Activated T-cell treated with anti-CD3 and anti-CD28 coated beads, Interleukin-2, amount 50 U/mL, for 4 hours (primary cell): Measurements from ENCODE around the gene ZNF559. TPM values are rescaled to one million over a fixed set of nuclear protein-coding genes. Genes with fewer than 3 reads are reported as not detected.

Source experiments
- total RNA-seq, 3 donors: library from RNA; stranded (reverse); gene quantifications; one replicate each; pipeline ENCODE4 v1.2.1, GENCODE V29; 2021

ZNF559 gene
- total RNA-seq, 3 donors from 2014 or later, result 6.6 to 11.0 (median 8.2) TPM

Other genes with a start within 250 kb of the ZNF559 start
- not detected for gene OR1M1, start 237.1 kb upstream of the ZNF559 start, total RNA-seq
- gene OR7G2, start 216.7 kb upstream of the ZNF559 start, total RNA-seq, result not detected
- not detected for gene OR7G1, start 208.4 kb upstream of the ZNF559 start, total RNA-seq
- gene OR7G3, start 197.2 kb upstream of the ZNF559 start, total RNA-seq, result not detected
- gene ZNF317, start 183.8 kb upstream of the ZNF559 start, total RNA-seq, result 10 to 100 TPM; 53.6 to 57.4 (median 56.4) TPM
- under 1 TPM in 2 of 3 donors, not detected in 1; 0.10 to 0.24 TPM for gene OR7D2, start 145.2 kb upstream of the ZNF559 start, total RNA-seq
- gene OR7D4, start 104.6 kb upstream of the ZNF559 start, total RNA-seq, result not detected
- gene OR7E24, start 73.2 kb upstream of the ZNF559 start, total RNA-seq, result not detected
- 1 to 10 TPM; 3.5 to 5.6 (median 3.8) TPM for gene ZNF699, start 14.3 kb upstream of the ZNF559 start, total RNA-seq
- under 1 TPM in 2 of 3 donors, not detected in 1; 0.27 to 0.37 TPM for gene ZNF177, start 38.8 kb downstream of the ZNF559 start, total RNA-seq
- 10 to 100 TPM; 17.9 to 26.5 (median 21.9) TPM for gene ZNF266, start 111.4 kb downstream of the ZNF559 start, total RNA-seq
- gene ZNF560, start 174.4 kb downstream of the ZNF559 start, total RNA-seq, result not detected
- 10 to 100 TPM; 11.4 to 12.8 (median 12.4) TPM for gene ZNF426, start 214.5 kb downstream of the ZNF559 start, total RNA-seq